Upper lobe of right lung (tissue), 1 donor: ENCODE measurements around the gene FMNL2. TPM values are rescaled to one million over a fixed set of nuclear protein-coding genes. Genes with fewer than 3 reads are reported as not detected.
"Not testable (repeated sequence)": the region's sequence is repeated elsewhere in the genome, so short reads cannot be mapped to it uniquely, and the experiment has no call there.

ENCODE experiments used
- ATAC-seq: fragments of 200-7000 bp; cut with Tn5 transposase; one replicate; pipeline ENCODE4 v1.9.1; 2020; ENCODE audit warnings: mild to moderate bottlenecking, moderate library complexity
- DNase-seq: peaks from one replicate; pipeline ENCODE4 v3.0.0-alpha.2; 2020
- H3K27ac ChIP-seq: fragments of 200-600 bp; one replicate; pipeline ENCODE4 v1.8.0; 2022
- H3K27me3 ChIP-seq: fragments of 200-600 bp; one replicate; pipeline ENCODE4 v1.8.0; 2022; ENCODE audit warnings: mild to moderate bottlenecking
- H3K36me3 ChIP-seq: fragments of 200-600 bp; one replicate; pipeline ENCODE4 v1.8.0; 2022
- H3K4me1 ChIP-seq: fragments of 200-600 bp; one replicate; pipeline ENCODE4 v1.8.0; 2022
- H3K4me3 ChIP-seq: fragments of 200-600 bp; one replicate; pipeline ENCODE4 v1.8.0; 2022; ENCODE audit warnings: mild to moderate bottlenecking
- H3K9me3 ChIP-seq: fragments of 200-600 bp; one replicate; pipeline ENCODE4 v1.8.0; 2022
- intact Hi-C: fragments of 100-400 bp; cut with DNase I; formaldehyde crosslinking; loops from one replicate; pipeline ENCODE4 v1.11.0; 2022
- total RNA-seq: library from RNA; stranded (reverse); fragmentation: NEBNext Ultra II Directional; extraction: Animal tissue kit (Norgen Biotek cat#: 25700); gene quantifications from one replicate; pipeline ENCODE4 v1.2.1, GENCODE V29; 2021
- TF ChIP-seq, protein P1 (sequence below): fragments of 200-600 bp; IDR thresholded peaks from one replicate; pipeline ENCODE4 v1.8.0; 2022; ENCODE audit warnings: antibody characterized with exemption
- donor health status: DM: no; HTN: yes; CAD: no; lungs with severe emphysema.

FMNL2 gene
- total RNA-seq, 1 donor from 2014 or later = 69.5 TPM

DNA sequence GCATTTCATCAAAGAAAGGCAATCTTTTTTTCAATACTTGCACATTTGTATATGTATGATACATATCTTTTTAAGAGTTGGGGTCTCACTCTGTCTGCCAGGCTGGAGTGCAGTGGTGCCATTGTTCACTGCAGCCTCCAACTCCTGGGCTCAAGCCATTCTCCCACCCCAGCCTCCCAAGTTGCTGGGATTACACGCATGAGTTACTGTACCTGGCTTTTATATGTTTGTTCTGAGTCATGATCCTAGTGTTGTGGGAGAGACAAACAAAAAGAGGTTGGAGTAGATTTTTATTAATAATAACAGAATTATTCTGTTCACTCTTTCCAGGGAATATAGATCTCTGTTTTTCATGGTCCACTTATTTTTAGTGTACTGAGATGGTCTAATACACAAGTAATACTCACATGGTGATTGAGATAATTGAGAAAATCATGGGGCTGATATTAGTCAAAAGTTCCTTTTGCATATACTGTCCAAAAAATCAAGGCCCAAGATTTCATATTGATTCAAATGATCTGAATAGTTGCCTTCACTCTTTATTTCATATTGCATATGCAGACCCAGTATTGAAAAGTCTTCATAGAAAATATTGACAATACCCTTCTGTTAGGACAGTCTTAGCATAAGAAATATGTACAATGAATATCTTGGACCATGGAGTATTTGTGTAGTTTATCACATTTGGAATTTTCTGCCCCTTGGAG lies 138.3 kb downstream of the FMNL2 start:
- no peak overlapping the region for H3K4me3 ChIP-seq
- ATAC-seq (no peak), DNase-seq (no peak)
- H3K9me3 ChIP-seq = no peaks in the 10 kb centered on the region
- peaks cover 26% of the 10 kb centered on the region for H3K4me1 ChIP-seq
- H3K27me3 ChIP-seq = no peaks in the 10 kb centered on the region
- TF ChIP-seq, protein P1, sequence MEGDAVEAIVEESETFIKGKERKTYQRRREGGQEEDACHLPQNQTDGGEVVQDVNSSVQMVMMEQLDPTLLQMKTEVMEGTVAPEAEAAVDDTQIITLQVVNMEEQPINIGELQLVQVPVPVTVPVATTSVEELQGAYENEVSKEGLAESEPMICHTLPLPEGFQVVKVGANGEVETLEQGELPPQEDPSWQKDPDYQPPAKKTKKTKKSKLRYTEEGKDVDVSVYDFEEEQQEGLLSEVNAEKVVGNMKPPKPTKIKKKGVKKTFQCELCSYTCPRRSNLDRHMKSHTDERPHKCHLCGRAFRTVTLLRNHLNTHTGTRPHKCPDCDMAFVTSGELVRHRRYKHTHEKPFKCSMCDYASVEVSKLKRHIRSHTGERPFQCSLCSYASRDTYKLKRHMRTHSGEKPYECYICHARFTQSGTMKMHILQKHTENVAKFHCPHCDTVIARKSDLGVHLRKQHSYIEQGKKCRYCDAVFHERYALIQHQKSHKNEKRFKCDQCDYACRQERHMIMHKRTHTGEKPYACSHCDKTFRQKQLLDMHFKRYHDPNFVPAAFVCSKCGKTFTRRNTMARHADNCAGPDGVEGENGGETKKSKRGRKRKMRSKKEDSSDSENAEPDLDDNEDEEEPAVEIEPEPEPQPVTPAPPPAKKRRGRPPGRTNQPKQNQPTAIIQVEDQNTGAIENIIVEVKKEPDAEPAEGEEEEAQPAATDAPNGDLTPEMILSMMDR = no peak
- H3K36me3 ChIP-seq = no peaks in the 10 kb centered on the region
- intact Hi-C loops = no loop called here
- peak overlapping the region; percentile 20 for H3K27ac ChIP-seq

DNA sequence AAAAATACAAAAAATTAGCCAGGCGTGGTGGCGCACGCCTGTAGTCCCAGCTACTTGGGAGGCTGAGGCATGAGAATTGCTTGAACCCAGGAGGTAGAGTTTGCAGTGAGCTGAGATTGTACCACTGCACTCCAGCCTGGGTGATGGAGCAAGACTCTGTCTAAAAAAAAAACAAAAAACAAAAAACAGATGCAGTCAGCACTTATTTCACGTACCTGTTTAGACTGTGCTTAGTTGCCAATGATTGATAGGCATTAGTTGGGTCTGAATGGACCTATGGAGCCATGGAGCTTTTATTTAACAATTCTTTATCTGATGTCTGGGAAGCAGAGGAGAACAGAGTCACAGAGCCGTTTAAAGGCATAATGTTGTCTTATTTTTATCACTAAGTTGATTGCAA lies 139.5 kb downstream of the FMNL2 start:
- H3K36me3 ChIP-seq, ATAC-seq, DNase-seq, H3K27me3 ChIP-seq, intact Hi-C loops, H3K9me3 ChIP-seq, H3K27ac ChIP-seq, H3K4me3 ChIP-seq: not testable (repeated sequence)
- H3K4me1 ChIP-seq = peaks cover 19% of the 10 kb centered on the region

DNA sequence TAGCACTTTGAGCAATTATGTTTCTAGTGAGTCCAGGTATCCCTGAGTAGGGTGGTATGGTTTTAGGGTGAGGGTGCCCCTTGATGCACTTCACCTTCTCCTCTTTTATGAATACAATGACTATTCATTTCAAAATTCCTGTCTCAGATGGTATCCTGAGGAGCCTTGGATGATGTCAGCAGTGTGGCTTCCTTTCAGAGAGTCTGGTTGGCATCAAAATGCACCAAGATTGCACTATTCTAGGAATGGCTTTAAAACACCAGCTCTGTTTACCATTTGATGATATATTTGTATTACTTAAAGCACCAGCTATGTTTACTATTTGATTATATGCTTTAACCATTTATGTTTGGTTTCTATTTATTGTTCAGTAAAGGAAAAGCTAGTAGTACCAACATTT lies 141.0 kb downstream of the FMNL2 start:
- Histone ChIP-seq H3K9me3 (no peaks in the 10 kb centered on the region), H3K4me3 (no peak overlapping the region), H3K36me3 (no peaks in the 10 kb centered on the region), H3K27me3 (no peaks in the 10 kb centered on the region), H3K4me1 (peaks cover 19% of the 10 kb centered on the region), H3K27ac (no peak overlapping the region)
- ATAC-seq (no peak), DNase-seq (no peak)
- intact Hi-C loops = no loop called here
- TF ChIP-seq, protein P1 = no peak

DNA sequence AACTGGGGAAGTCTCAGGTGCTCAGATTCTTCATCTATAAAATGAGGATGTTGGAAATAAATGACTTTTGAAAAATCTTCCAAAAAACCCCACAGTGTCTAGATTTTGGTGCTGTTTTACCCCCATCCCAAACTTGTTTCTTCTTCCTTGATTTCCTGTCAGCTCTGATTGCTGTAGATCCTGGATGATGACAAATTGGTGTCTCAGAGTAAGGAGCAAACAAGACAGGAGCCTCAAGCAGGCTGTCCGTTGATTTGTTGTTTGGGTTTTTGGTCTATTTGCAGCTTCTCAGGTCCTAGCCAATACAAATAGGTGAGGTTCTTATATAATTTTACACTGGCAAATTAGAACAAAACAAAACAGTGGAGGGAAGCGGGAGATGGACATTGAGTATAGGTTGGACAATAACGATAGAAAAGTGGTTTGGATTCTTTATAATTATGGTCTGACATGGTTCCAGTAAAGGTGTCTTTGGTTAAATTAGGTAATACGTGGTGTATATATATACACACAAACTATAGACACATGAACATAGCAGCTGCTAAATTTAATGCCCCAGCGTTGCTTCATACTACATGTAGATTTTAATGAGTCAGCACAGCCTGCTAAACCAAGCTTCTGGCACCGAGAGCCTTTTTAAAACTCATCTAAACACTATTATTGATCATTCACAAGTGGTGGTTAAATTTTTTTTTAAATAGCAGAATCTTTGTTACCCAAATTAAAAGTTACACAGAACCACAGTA lies 142.5 kb downstream of the FMNL2 start:
- intact Hi-C loops = no loop called here
- no peak for ATAC-seq
- peaks cover 6% of the 10 kb centered on the region for H3K4me1 ChIP-seq
- no peaks in the 10 kb centered on the region for H3K9me3 ChIP-seq
- TF ChIP-seq, protein P1 = no peak
- H3K36me3 ChIP-seq = no peaks in the 10 kb centered on the region
- DNase-seq = no peak
- H3K27ac ChIP-seq = no peak overlapping the region
- H3K4me3 ChIP-seq = no peak overlapping the region
- no peaks in the 10 kb centered on the region for H3K27me3 ChIP-seq

DNA sequence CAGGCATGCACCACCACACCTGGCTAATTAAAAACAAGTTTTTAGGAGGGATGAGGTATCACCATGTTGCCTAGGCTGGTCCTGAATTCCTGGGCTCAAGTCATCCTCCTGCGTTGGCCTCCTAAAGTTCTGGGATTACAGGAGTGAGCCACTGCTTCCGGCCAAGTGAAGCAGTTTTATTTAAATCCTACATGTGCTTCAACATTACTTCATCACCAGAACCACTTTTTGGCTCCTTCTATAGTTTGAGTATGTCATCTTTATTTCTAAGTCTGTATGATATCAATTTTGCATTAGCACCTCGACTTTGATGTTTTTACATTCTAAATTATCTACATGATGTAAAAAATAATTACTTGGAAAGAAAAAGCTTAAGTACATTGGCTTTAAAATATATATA lies 144.3 kb downstream of the FMNL2 start:
- TF ChIP-seq, protein P1 = no peak
- Histone ChIP-seq H3K27me3 (no peaks in the 10 kb centered on the region), H3K9me3 (no peaks in the 10 kb centered on the region), H3K4me3 (no peak overlapping the region), H3K36me3 (no peaks in the 10 kb centered on the region), H3K4me1 (no peaks in the 10 kb centered on the region), H3K27ac (no peak overlapping the region)
- intact Hi-C loops = no loop called here
- DNase-seq (no peak), ATAC-seq (no peak)

DNA sequence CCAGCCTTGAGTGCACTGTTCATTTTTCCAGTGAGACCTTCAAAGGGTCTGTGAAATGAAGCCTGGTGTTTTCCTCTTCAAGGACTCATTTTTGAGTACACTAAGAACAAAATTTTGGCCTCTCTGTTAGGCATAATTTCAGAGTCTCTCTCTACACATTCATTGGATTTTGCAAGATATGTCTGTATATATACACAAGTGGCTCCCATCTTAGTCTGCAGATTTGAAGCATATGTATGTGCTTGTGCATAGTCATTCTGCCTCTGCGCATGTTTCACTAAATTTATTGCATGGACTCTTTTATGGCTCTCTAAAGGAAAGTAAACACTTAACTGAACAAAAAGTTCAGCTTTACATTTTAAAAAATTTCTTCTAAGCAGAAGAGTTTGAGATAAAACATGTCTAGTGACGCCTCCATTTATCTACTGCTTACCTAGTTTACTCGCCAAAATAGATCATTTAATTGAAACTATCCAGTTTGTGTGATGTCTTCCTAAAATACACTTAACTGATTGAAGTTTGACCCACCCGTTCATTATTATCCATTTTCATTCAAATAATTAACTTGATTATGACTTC lies 145.9 kb downstream of the FMNL2 start:
- H3K27ac ChIP-seq = no peak overlapping the region
- H3K4me1 ChIP-seq = peaks cover 6% of the 10 kb centered on the region
- ATAC-seq (no peak), DNase-seq (no peak)
- intact Hi-C loops = no loop called here
- no peaks in the 10 kb centered on the region for H3K27me3 ChIP-seq
- no peaks in the 10 kb centered on the region for H3K36me3 ChIP-seq
- TF ChIP-seq, protein P1 = no peak
- no peak overlapping the region for H3K4me3 ChIP-seq
- H3K9me3 ChIP-seq = no peaks in the 10 kb centered on the region
